B cell (primary cell): Measurements from ENCODE around the gene SLC6A7. TPM values are rescaled to one million over a fixed set of nuclear protein-coding genes. Genes with fewer than 3 reads are reported as not detected.

Experiments
- ATAC-seq: fragments of 200-7000 bp; cut with Tn5 transposase; one replicate; pipeline ENCODE4 v1.10.0; 2021; ENCODE audit warnings: low read depth, mild to moderate bottlenecking, moderate number of reproducible peaks, moderate library complexity
- CTCF ChIA-PET: fragments of 350-600 bp; sonication (Branson Sonifier 250); formaldehyde crosslinking; loops from one replicate; lab custom pipeline; 2021; ENCODE audit warnings: antibody characterized with exemption, inconsistent platforms; lab: Charles Lee
- POLR2A ChIA-PET: fragments of 350-600 bp; sonication (Branson Sonifier 250); formaldehyde crosslinking; loops from one replicate; lab custom pipeline; 2021; ENCODE audit warnings: antibody characterized with exemption; lab: Charles Lee
- DNase-seq: peaks from one replicate; pipeline ENCODE4 v3.0.0; 2013
- H2AFZ ChIP-seq: 2 replicates; pipeline ENCODE4 v1.6.1; 2012; ENCODE audit warnings: mild to moderate bottlenecking, low read depth, low read length; ENCODE audit not compliant: insufficient read depth, poor library complexity, severe bottlenecking
- H3K27ac ChIP-seq, 2 donors: 1 replicate in 1 of 2; 2 replicates in 1 of 2; pipeline ENCODE4 v1.5.1; 2012 to 2013; ENCODE audit warnings: low read length in 2 of 2, mild to moderate bottlenecking in 2 of 2, moderate library complexity in 1 of 2
- H3K27me3 ChIP-seq, 4 experiments: fragments of 200-600 bp in 1 of 4; sonication (generic) in 1 of 4; replicated peaks in 1 of 4; 1 replicate in 2 of 4; 2 replicates in 2 of 4; pipeline versions ENCODE4 v1.6.1 to v1.7.0; 2013 to 2016; ENCODE audit warnings: low read length in 3 of 4, mild to moderate bottlenecking in 2 of 4, mixed read lengths in 1 of 4, moderate library complexity in 1 of 4; ENCODE audit not compliant: insufficient read depth in 4 of 4, control insufficient read depth in 3 of 4; ENCODE audit errors: control extremely low read depth in 1 of 4
- H3K36me3 ChIP-seq, 2 experiments: replicated peaks in 1 of 2; 1 replicate in 1 of 2; 2 replicates in 1 of 2; pipeline versions ENCODE4 v1.6.1 to v1.7.1; 2013; ENCODE audit warnings: low read length in 1 of 2; ENCODE audit not compliant: insufficient read depth in 2 of 2, control insufficient read depth in 1 of 2; ENCODE audit errors: control extremely low read depth in 1 of 2, extremely low read depth in 1 of 2
- H3K4me1 ChIP-seq, 2 donors: fragments of 200-600 bp in 1 of 2; sonication (generic) in 1 of 2; 1 replicate in 1 of 2; 2 replicates in 1 of 2; pipeline versions ENCODE4 v1.5.1 to v1.6.1; 2013 to 2017; ENCODE audit warnings: low read length in 2 of 2; ENCODE audit not compliant: control insufficient read depth in 2 of 2, insufficient read depth in 2 of 2
- H3K4me2 ChIP-seq: replicated peaks from 2 replicates; pipeline ENCODE3; 2012; ENCODE audit warnings: mild to moderate bottlenecking, low read depth, low read length; ENCODE audit not compliant: poor library complexity, severe bottlenecking
- H3K4me3 ChIP-seq, 5 experiments: fragments of 200-600 bp in 1 of 5; sonication (generic) in 1 of 5; 1 replicate in 3 of 5; 2 replicates in 2 of 5; pipeline versions ENCODE4 v1.5.1 to v1.7.0; 2011 to 2016; ENCODE audit warnings: low read length in 4 of 5, mild to moderate bottlenecking in 4 of 5, low read depth in 2 of 5, control low read depth in 1 of 5, moderate library complexity in 1 of 5; ENCODE audit not compliant: insufficient read depth in 1 of 5; ENCODE audit errors: control extremely low read depth in 1 of 5, extremely low read depth in 1 of 5
- H3K79me2 ChIP-seq: fragments of 200-600 bp; sonication (generic); one replicate; pipeline ENCODE4 v1.6.0; 2016; ENCODE audit warnings: low read length; ENCODE audit not compliant: control insufficient read depth, insufficient read depth
- H3K9ac ChIP-seq: fragments of 200-600 bp; sonication (generic); 2 replicates; pipeline ENCODE4 v1.6.1; 2017; ENCODE audit warnings: mild to moderate bottlenecking, low read length, moderate library complexity
- H3K9me3 ChIP-seq, 3 donors: one replicate each; pipeline versions ENCODE4 v1.6.1 to v1.7.1; 2013; ENCODE audit warnings: low read length in 2 of 3; ENCODE audit not compliant: control insufficient read depth in 2 of 3, insufficient read depth in 1 of 3; ENCODE audit errors: control extremely low read depth in 1 of 3
- H4K20me1 ChIP-seq: 2 replicates; pipeline ENCODE4 v1.6.0; 2012; ENCODE audit warnings: mild to moderate bottlenecking, low read length; ENCODE audit not compliant: insufficient read depth, control insufficient read depth, poor library complexity, severe bottlenecking
- H3K27ac Mint-ChIP-seq: one replicate; pipeline ENCODE4 v1.8.0; 2021; ENCODE audit warnings: mixed read lengths
- H3K27me3 Mint-ChIP-seq: one replicate; pipeline ENCODE4 v1.8.0; 2021; ENCODE audit warnings: mixed read lengths
- H3K4me1 Mint-ChIP-seq: one replicate; pipeline ENCODE4 v1.8.0; 2021; ENCODE audit warnings: mixed read lengths
- H3K4me3 Mint-ChIP-seq: one replicate; pipeline ENCODE4 v1.8.0; 2021; ENCODE audit warnings: mixed read lengths
- H3K9me3 Mint-ChIP-seq: one replicate; pipeline ENCODE4 v1.8.0; 2022; ENCODE audit warnings: mixed read lengths; ENCODE audit not compliant: insufficient read depth
- EZH2 ChIP-seq: IDR thresholded peaks from 2 replicates; pipeline ENCODE4 v1.6.1; 2012; ENCODE audit warnings: borderline replicate concordance, low read depth, mild to moderate bottlenecking, moderate library complexity, low read length; ENCODE audit not compliant: insufficient read depth, poor library complexity, severe bottlenecking
- WGBS: methylation state at CpG from one replicate; pipeline ENCODE4 v1.1.5; 2013; ENCODE audit warnings: missing lambda C conversion rate; ENCODE audit not compliant: insufficient coverage; 5-methylcytosine and 5-hydroxymethylcytosine counted together
- intact Hi-C: fragments of 100-400 bp; cut with micrococcal nuclease; formaldehyde crosslinking; loops from one replicate; pipeline ENCODE4 v1.10.0; 2022
- polyA plus RNA-seq: library from polyadenylated mRNA; depleted of rRNA; stranded (reverse); fragments of >200 nt; gene quantifications from 2 replicates; pipeline ENCODE4 v1.2.3, GENCODE V29; 2012
- total RNA-seq, 2 donors: library from RNA; stranded (reverse); fragments of 120-200 nt in 1 of 2; gene quantifications; 1 replicate in 1 of 2; 2 replicates in 1 of 2; pipeline versions ENCODE4 v1.2.3 to v1.2.4, GENCODE V29; 2013 to 2022
- TF ChIP-seq, protein P1 (sequence below): fragments of 200-600 bp; IDR thresholded peaks from one replicate; pipeline ENCODE4 v1.8.0; 2022; ENCODE audit warnings: antibody characterized with exemption, mild to moderate bottlenecking

SLC6A7 gene
- total and polyA plus RNA-seq, 2 donors (not counting 1 experiment from before 2014, with no cell fraction given), result not detected

DNA sequence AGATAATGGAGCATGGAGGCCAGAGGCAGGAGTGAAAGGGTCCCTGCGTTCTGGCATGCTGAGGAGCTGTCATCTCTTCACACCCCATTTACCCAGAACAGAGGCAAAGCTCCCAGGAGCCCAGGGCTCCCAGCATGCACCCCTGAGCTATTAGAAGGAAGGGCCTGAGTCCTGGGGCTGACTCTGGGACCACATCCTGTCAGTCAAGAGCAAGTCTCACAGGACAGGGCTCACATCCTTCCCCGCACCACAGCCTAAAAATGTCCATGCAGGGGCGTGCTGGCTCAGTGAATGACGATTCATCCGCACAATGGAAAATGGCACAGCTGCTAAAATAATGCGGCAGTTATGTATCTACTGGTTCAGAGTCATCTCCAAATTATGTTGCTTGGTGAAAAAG is 68.3 kb downstream of the SLC6A7 start:
- peaks cover 0 to 4% (median 0%) of the 10 kb centered on the region in 4 experiments for H3K27me3 ChIP-seq
- TF ChIP-seq, protein P1, sequence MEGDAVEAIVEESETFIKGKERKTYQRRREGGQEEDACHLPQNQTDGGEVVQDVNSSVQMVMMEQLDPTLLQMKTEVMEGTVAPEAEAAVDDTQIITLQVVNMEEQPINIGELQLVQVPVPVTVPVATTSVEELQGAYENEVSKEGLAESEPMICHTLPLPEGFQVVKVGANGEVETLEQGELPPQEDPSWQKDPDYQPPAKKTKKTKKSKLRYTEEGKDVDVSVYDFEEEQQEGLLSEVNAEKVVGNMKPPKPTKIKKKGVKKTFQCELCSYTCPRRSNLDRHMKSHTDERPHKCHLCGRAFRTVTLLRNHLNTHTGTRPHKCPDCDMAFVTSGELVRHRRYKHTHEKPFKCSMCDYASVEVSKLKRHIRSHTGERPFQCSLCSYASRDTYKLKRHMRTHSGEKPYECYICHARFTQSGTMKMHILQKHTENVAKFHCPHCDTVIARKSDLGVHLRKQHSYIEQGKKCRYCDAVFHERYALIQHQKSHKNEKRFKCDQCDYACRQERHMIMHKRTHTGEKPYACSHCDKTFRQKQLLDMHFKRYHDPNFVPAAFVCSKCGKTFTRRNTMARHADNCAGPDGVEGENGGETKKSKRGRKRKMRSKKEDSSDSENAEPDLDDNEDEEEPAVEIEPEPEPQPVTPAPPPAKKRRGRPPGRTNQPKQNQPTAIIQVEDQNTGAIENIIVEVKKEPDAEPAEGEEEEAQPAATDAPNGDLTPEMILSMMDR, result no peak
- TF ChIP-seq EZH2, result no peak
- Mint-ChIP-seq H3K4me3 (no peak overlapping the region), H3K27ac (no peak overlapping the region), H3K4me1 (no peaks in the 10 kb centered on the region), H3K27me3 (peaks cover 6% of the 10 kb centered on the region), H3K9me3 (no peaks in the 10 kb centered on the region)
- H3K79me2 ChIP-seq, result no peaks in the 10 kb centered on the region
- H3K4me3 ChIP-seq, result no peak overlapping the region
- ATAC-seq (no peak), DNase-seq (no peak)
- intact Hi-C loops, result no loop called here
- ChIA-PET POLR2A (no interaction called here), CTCF (no interaction called here)
- H3K4me1 ChIP-seq, result no peaks in the 10 kb centered on the region
- H3K4me2 ChIP-seq, result no peak overlapping the region
- WGBS, result 26% methylated on average over 5 of the region's 6 CpGs
- H3K9ac ChIP-seq, result no peak overlapping the region
- H3K36me3 ChIP-seq, result no peaks in the 10 kb centered on the region
- H2AFZ ChIP-seq, result no peak overlapping the region
- no peak overlapping the region for H3K27ac ChIP-seq
- H3K9me3 ChIP-seq, result no peaks in the 10 kb centered on the region
- H4K20me1 ChIP-seq, result no peaks in the 10 kb centered on the region

Other genes starting within 250 kb of the SLC6A7 start
- not detected in 2 replicates for gene PDE6A, start 245.3 kb upstream of the SLC6A7 start, total RNA-seq
- not detected in 2 replicates for gene PDE6A, start 245.3 kb upstream of the SLC6A7 start, polyA plus RNA-seq
- 13.2 and 13.5 TPM in 2 replicates for gene SLC26A2, start 229.3 kb upstream of the SLC6A7 start, total RNA-seq
- 2.1 and 2.6 TPM in 2 replicates for gene SLC26A2, start 229.3 kb upstream of the SLC6A7 start, polyA plus RNA-seq
- 5.4 and 5.9 TPM in 2 replicates for gene TIGD6, start 189.4 kb upstream of the SLC6A7 start, total RNA-seq
- 2.1 and 2.3 TPM in 2 replicates for gene TIGD6, start 189.4 kb upstream of the SLC6A7 start, polyA plus RNA-seq
- gene HMGXB3, start 189.3 kb upstream of the SLC6A7 start, total RNA-seq, result 35.7 and 40.7 TPM in 2 replicates
- gene HMGXB3, start 189.3 kb upstream of the SLC6A7 start, polyA plus RNA-seq, result 28.5 and 41.4 TPM in 2 replicates
- gene CSF1R, start 103.5 kb upstream of the SLC6A7 start, total RNA-seq, result 1.5 and 1.6 TPM in 2 replicates
- gene CSF1R, start 103.5 kb upstream of the SLC6A7 start, polyA plus RNA-seq, result 1.9 and 2.5 TPM in 2 replicates
- 3.4 and 3.6 TPM in 2 replicates for gene PDGFRB, start 34.2 kb upstream of the SLC6A7 start, total RNA-seq
- 0.42 and 0.72 TPM in 2 replicates for gene PDGFRB, start 34.2 kb upstream of the SLC6A7 start, polyA plus RNA-seq
- gene CDX1, start 23.3 kb upstream of the SLC6A7 start, total RNA-seq, result not detected in 2 replicates
- not detected in 2 replicates for gene CDX1, start 23.3 kb upstream of the SLC6A7 start, polyA plus RNA-seq
- not detected in 2 replicates for gene CAMK2A, start 99.7 kb downstream of the SLC6A7 start, total RNA-seq
- not detected in 2 replicates for gene CAMK2A, start 99.7 kb downstream of the SLC6A7 start, polyA plus RNA-seq
- gene ARSI, start 112.8 kb downstream of the SLC6A7 start, total RNA-seq, result 0.10 TPM in 1 of 2 replicates, not detected in the other
- not detected in 2 replicates for gene ARSI, start 112.8 kb downstream of the SLC6A7 start, polyA plus RNA-seq
- 62.4 and 66.5 TPM in 2 replicates for gene TCOF1, start 167.6 kb downstream of the SLC6A7 start, total RNA-seq
- gene TCOF1, start 167.6 kb downstream of the SLC6A7 start, polyA plus RNA-seq, result 25.7 and 30.9 TPM in 2 replicates
- gene CD74, start 222.8 kb downstream of the SLC6A7 start, total RNA-seq, result 5,468 and 5,670 TPM in 2 replicates
- gene CD74, start 222.8 kb downstream of the SLC6A7 start, polyA plus RNA-seq, result 12,792 and 14,307 TPM in 2 replicates